OCI-LY1 (cell line): ENCODE data around the gene PPHLN1.
A peak's percentile ranks its signal among the peaks of the same experiment; 100 is the strongest.

ENCODE experiments used
- H2AFZ ChIP-seq: fragments of 200-600 bp; sonication (generic), shearing (Covaris generic); 2 replicates; pipeline ENCODE4 v1.6.0; 2014; ENCODE audit warnings: antibody characterized with exemption, mild to moderate bottlenecking, low read length
- H3F3A ChIP-seq: fragments of 200-600 bp; sonication (generic), shearing (Covaris generic); 2 replicates; pipeline ENCODE4 v1.6.0; 2014; ENCODE audit warnings: mild to moderate bottlenecking, antibody characterized with exemption, low read length, moderate library complexity; ENCODE audit not compliant: insufficient read depth
- H3K27ac ChIP-seq: fragments of 200-600 bp; sonication (generic); 2 replicates; pipeline ENCODE4 v1.5.1; 2014; ENCODE audit warnings: low read length, mixed run types, mild to moderate bottlenecking, low read depth; ENCODE audit not compliant: poor library complexity, severe bottlenecking
- H3K27me3 ChIP-seq: fragments of 200-600 bp; sonication (generic); 2 replicates; pipeline ENCODE4 v1.6.0; 2014; ENCODE audit warnings: antibody characterized with exemption, mild to moderate bottlenecking, low read length, moderate library complexity; ENCODE audit not compliant: insufficient read depth
- H3K36me3 ChIP-seq: fragments of 200-600 bp; sonication (generic); 2 replicates; pipeline ENCODE4 v1.6.1; 2014; ENCODE audit warnings: mild to moderate bottlenecking, antibody characterized with exemption, low read length, moderate library complexity, mixed read lengths; ENCODE audit not compliant: insufficient read depth
- H3K4me1 ChIP-seq: fragments of 200-600 bp; sonication (generic); 2 replicates; pipeline ENCODE4 v1.5.1; 2014; ENCODE audit warnings: mild to moderate bottlenecking, low read length, moderate library complexity; ENCODE audit not compliant: insufficient read depth, severe bottlenecking
- H3K4me2 ChIP-seq: fragments of 200-600 bp; sonication (generic), shearing (Covaris generic); 2 replicates; pipeline ENCODE4 v1.6.1; 2014; ENCODE audit warnings: low read length
- H3K4me3 ChIP-seq: fragments of 200-600 bp; sonication (generic); 2 replicates; pipeline ENCODE4 v1.5.1; 2014; ENCODE audit warnings: low read length, low read depth, mild to moderate bottlenecking, mixed read lengths; ENCODE audit not compliant: poor library complexity, severe bottlenecking
- H3K79me2 ChIP-seq: fragments of 200-600 bp; shearing (Covaris generic); 2 replicates; pipeline ENCODE4 v1.6.1; 2016; ENCODE audit warnings: mixed run types, low read length, mixed read lengths; ENCODE audit not compliant: insufficient read depth
- H3K9ac ChIP-seq: fragments of 200-600 bp; sonication (generic), shearing (Covaris generic); 2 replicates; pipeline ENCODE4 v1.6.1; 2014; ENCODE audit warnings: mild to moderate bottlenecking, low read length, mixed read lengths
- H3K9me2 ChIP-seq: fragments of 200-600 bp; sonication (generic), shearing (Covaris generic); 2 replicates; pipeline ENCODE4 v1.6.1; 2014; ENCODE audit warnings: low read depth, mild to moderate bottlenecking, low read length, mixed read lengths
- H3K9me3 ChIP-seq: fragments of 200-600 bp; shearing (Covaris generic); 2 replicates; pipeline ENCODE4 v1.6.1; 2014; ENCODE audit warnings: low read length, mixed read lengths
- H4K20me1 ChIP-seq: fragments of 200-600 bp; sonication (generic), shearing (Covaris generic); 2 replicates; pipeline ENCODE4 v1.6.0; 2016; ENCODE audit warnings: mild to moderate bottlenecking, low read length; ENCODE audit not compliant: insufficient read depth
- CTCF ChIP-seq: fragments of 200-600 bp; sonication (generic), shearing (Covaris generic); IDR thresholded peaks from 2 replicates; pipeline ENCODE4 v1.5.1; 2017; ENCODE audit warnings: mild to moderate bottlenecking, antibody characterized with exemption, low read length, moderate library complexity, mixed read lengths
- EZH2 ChIP-seq: fragments of 200-600 bp; sonication (generic), shearing (Covaris generic); IDR thresholded peaks from 2 replicates; pipeline ENCODE4 v1.8.0; 2017; ENCODE audit warnings: borderline replicate concordance, mixed run types, mild to moderate bottlenecking, antibody characterized with exemption, low read length, moderate library complexity, mixed read lengths

Gene PPHLN1

GRCh38 chr12:42462486-42462885, 136.5 kb downstream of the PPHLN1 start:
- no peaks in the 10 kb centered on the region for H3K9me2 ChIP-seq
- H4K20me1 ChIP-seq, result no peaks in the 10 kb centered on the region
- H3K27me3 ChIP-seq, result no peaks in the 10 kb centered on the region
- no peaks in the 10 kb centered on the region for H3K79me2 ChIP-seq
- H3K9me3 ChIP-seq, result no peaks in the 10 kb centered on the region
- H2AFZ ChIP-seq, result no peak overlapping the region
- H3F3A ChIP-seq, result no peaks in the 10 kb centered on the region
- H3K4me1 ChIP-seq, result peaks cover 34% of the 10 kb centered on the region
- H3K4me2 ChIP-seq, result no peak overlapping the region
- no peak for TF ChIP-seq EZH2
- no peak for TF ChIP-seq CTCF
- no peak overlapping the region for H3K4me3 ChIP-seq
- H3K36me3 ChIP-seq, result peaks cover 24% of the 10 kb centered on the region
- H3K9ac ChIP-seq, result no peak overlapping the region
- no peak overlapping the region for H3K27ac ChIP-seq

GRCh38 chr12:42463671-42464070, 137.7 kb downstream of the PPHLN1 start:
- no peak for TF ChIP-seq CTCF
- no peak for TF ChIP-seq EZH2
- Histone ChIP-seq H3K4me1 (peaks cover 34% of the 10 kb centered on the region), H3K36me3 (peaks cover 24% of the 10 kb centered on the region)

GRCh38 chr12:42468341-42468821, 142.4 kb downstream of the PPHLN1 start:
- Histone ChIP-seq H3K4me1 (peaks cover 76% of the 10 kb centered on the region), H3K4me2 (peak overlapping the region; percentile 71), H2AFZ (no peak overlapping the region), H3K9me2 (no peaks in the 10 kb centered on the region), H3K27me3 (no peaks in the 10 kb centered on the region), H3K9ac (peak overlapping the region; percentile 65), H3K9me3 (no peaks in the 10 kb centered on the region), H3F3A (peaks cover 18% of the 10 kb centered on the region; the same call in 1 of the 2 replicates), H3K79me2 (no peaks in the 10 kb centered on the region), H3K27ac (peak overlapping the region; percentile 98), H3K36me3 (peaks cover 15% of the 10 kb centered on the region), H4K20me1 (no peaks in the 10 kb centered on the region), H3K4me3 (peak overlapping the region; percentile 41)
- no peak for TF ChIP-seq CTCF
- TF ChIP-seq EZH2, result no peak

More at GRCh38 chr12:42463671-42464070, 137.7 kb downstream of the PPHLN1 start:
- no peak overlapping the region for H3K4me2 ChIP-seq
- H3K4me3 ChIP-seq, result no peak overlapping the region
- no peaks in the 10 kb centered on the region for H3K9me2 ChIP-seq
- no peaks in the 10 kb centered on the region for H3K27me3 ChIP-seq
- no peak overlapping the region for H3K27ac ChIP-seq
- H3K79me2 ChIP-seq, result no peaks in the 10 kb centered on the region
- H3K9me3 ChIP-seq, result no peaks in the 10 kb centered on the region
- H3K9ac ChIP-seq, result no peak overlapping the region
- H2AFZ ChIP-seq, result no peak overlapping the region
- no peaks in the 10 kb centered on the region for H4K20me1 ChIP-seq
- 0 out of 2 replicates have a peak, but pooled peaks cover 4% of the 10 kb centered on the region for H3F3A ChIP-seq
